Measurements from ENCODE around the gene B9D1.

B9D1 gene

DNA sequence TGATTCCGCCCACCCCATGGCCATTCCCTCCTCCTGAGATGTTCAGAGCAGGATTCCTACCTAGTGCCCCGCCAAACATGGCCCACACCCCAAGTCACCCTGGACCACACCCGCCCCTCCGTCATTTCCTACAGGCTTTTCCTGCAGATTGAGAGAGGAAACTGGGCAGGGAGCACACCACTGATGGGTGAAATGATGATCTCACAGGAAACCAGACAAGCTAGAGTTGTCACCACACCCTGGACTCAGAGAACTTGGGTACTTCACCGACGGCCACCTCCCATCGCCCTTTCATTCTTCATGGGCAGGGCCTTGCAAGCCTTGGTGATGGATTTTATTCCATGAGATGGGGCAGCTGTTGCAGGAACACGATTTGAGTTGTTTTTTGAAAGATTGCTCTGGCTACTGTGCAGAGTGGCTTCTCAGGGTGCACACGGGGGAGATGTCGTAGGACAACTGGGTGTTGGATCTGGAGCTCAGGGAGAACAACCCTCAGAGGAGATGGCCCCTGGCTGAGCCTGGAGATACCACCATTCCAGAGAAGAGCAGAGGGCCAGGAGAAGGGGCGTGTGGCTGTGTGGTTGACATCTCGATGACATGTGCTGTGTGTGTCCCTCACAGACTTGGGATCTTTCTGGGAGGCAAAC, 7.4 kb upstream of the B9D1 start:
- TF ChIP-seq, protein P1, sequence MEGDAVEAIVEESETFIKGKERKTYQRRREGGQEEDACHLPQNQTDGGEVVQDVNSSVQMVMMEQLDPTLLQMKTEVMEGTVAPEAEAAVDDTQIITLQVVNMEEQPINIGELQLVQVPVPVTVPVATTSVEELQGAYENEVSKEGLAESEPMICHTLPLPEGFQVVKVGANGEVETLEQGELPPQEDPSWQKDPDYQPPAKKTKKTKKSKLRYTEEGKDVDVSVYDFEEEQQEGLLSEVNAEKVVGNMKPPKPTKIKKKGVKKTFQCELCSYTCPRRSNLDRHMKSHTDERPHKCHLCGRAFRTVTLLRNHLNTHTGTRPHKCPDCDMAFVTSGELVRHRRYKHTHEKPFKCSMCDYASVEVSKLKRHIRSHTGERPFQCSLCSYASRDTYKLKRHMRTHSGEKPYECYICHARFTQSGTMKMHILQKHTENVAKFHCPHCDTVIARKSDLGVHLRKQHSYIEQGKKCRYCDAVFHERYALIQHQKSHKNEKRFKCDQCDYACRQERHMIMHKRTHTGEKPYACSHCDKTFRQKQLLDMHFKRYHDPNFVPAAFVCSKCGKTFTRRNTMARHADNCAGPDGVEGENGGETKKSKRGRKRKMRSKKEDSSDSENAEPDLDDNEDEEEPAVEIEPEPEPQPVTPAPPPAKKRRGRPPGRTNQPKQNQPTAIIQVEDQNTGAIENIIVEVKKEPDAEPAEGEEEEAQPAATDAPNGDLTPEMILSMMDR (IDR thresholded peaks at IDR 0.05; ENCODE audit: control insufficient read depth, extremely low read depth, insufficient read depth), result no peak
- no peak overlapping the region for H3K4me3 ChIP-seq (ENCODE audit: low read depth, low read length)
- DNase-seq (ENCODE audit: low read depth), result no peak

GRCh38 chr17:19369107-19369778, 6.7 kb upstream of the B9D1 start:
- no peak overlapping the region for H3K4me3 ChIP-seq (ENCODE audit: low read depth, low read length)
- TF ChIP-seq, protein P1 (IDR thresholded peaks at IDR 0.05; ENCODE audit: control insufficient read depth, extremely low read depth, insufficient read depth), result no peak
- no peak for DNase-seq (ENCODE audit: low read depth)

DNA sequence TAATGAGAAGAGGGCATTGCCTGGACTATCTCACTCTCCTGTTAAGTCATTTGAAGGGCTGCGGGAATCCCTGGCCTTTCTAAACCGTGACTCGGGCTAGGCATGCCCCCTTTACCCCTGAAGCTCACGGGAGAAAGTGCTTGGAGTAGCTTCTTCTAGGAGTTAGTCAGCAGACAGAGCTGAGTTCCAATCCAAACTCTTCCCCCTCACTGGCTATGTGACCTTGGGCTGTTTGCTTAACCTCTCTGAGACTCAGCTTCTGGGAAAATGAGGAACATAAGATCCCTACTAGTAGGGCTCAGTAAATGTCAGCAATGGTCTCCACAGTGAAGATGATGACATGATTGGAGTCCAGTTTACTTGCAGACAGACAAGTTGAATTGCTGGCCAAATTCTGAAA, 5.7 kb upstream of the B9D1 start:
- no peak overlapping the region for H3K4me3 ChIP-seq (ENCODE audit: low read depth, low read length)
- TF ChIP-seq, protein P1 (IDR thresholded peaks at IDR 0.05; ENCODE audit: control insufficient read depth, extremely low read depth, insufficient read depth), result no peak

DNA sequence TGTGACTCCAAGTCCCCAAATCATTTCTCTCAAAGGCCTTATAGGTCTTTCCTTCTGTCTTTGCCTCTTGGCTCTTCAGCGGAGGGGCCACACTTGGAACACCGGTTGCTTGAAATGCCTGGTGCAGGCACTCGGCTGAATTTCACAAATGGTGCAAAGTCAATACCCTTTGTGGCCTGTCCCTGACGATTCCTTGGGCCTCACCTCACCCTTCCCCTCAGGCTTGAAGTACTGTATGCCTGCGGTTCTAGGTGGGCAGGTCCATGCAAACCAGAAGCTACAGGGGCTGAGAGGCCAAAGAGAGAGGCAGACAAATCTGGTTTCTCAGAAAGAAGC, 4.1 kb upstream of the B9D1 start:
- TF ChIP-seq, protein P1 (IDR thresholded peaks at IDR 0.05; ENCODE audit: control insufficient read depth, extremely low read depth, insufficient read depth), result no peak
- DNase-seq (ENCODE audit: low read depth), result no peak
- H3K4me3 ChIP-seq (ENCODE audit: low read depth, low read length), result no peak overlapping the region

More for the DNA sequence above, 5.7 kb upstream of the B9D1 start:
- DNase-seq (ENCODE audit: low read depth), result no peak

GRCh38 chr17:19365833-19366636, 3.5 kb upstream of the B9D1 start:
- TF ChIP-seq, protein P1 (IDR thresholded peaks at IDR 0.05; ENCODE audit: control insufficient read depth, extremely low read depth, insufficient read depth), result no peak
- DNase-seq (ENCODE audit: low read depth), result no peak
- H3K4me3 ChIP-seq (ENCODE audit: low read depth, low read length), result no peak overlapping the region

- no peak overlapping the region for H3K4me3 ChIP-seq (ENCODE audit: low read depth, low read length)
- TF ChIP-seq, protein P1 (IDR thresholded peaks at IDR 0.05; ENCODE audit: control insufficient read depth, extremely low read depth, insufficient read depth), result no peak
- no peak for DNase-seq (ENCODE audit: low read depth)
These were observed 2.9 kb upstream of the B9D1 start for GRCh38 chr17:19365499-19365817.
